Measurements from ENCODE around the gene TSKS.

TSKS gene

GRCh38 chr19:49792829-49793560 is 29.9 kb upstream of the TSKS start:
- DNase-seq = no peak

GRCh38 chr19:49791776-49792445 is 28.8 kb upstream of the TSKS start:
- no peak for DNase-seq

GRCh38 chr19:49790866-49791265 is 27.8 kb upstream of the TSKS start:
- DNase-seq = no peak

GRCh38 chr19:49788857-49789256 is 25.8 kb upstream of the TSKS start:
- DNase-seq = no peak

GRCh38 chr19:49787746-49788145 is 24.6 kb upstream of the TSKS start:
- no peak for DNase-seq

GRCh38 chr19:49786376-49786820 is 23.3 kb upstream of the TSKS start:
- no peak for DNase-seq

GRCh38 chr19:49782515-49782914 is 19.4 kb upstream of the TSKS start:
- no peak for DNase-seq

GRCh38 chr19:49781394-49781793 is 18.3 kb upstream of the TSKS start:
- DNase-seq = no peak

GRCh38 chr19:49780861-49781260 is 17.8 kb upstream of the TSKS start:
- no peak for DNase-seq

- no peak for DNase-seq
Observed at GRCh38 chr19:49779731-49780555, 16.8 kb upstream of the TSKS start.

- DNase-seq = no peak
Observed at GRCh38 chr19:49776371-49776764, 13.3 kb upstream of the TSKS start.

GRCh38 chr19:49775742-49776370 is 12.8 kb upstream of the TSKS start:
- no peak for DNase-seq

GRCh38 chr19:49774969-49775368 is 11.9 kb upstream of the TSKS start:
- no peak for DNase-seq

GRCh38 chr19:49773663-49774350 is 10.7 kb upstream of the TSKS start:
- no peak for DNase-seq

- DNase-seq = no peak
Observed at GRCh38 chr19:49772850-49773432, 9.8 kb upstream of the TSKS start.

GRCh38 chr19:49771674-49772139 is 8.6 kb upstream of the TSKS start:
- DNase-seq = no peak

GRCh38 chr19:49770529-49770928 is 7.4 kb upstream of the TSKS start:
- no peak for DNase-seq

- DNase-seq = no peak
Observed at GRCh38 chr19:49767967-49768581, 5.0 kb upstream of the TSKS start.

- DNase-seq = no peak
Observed at GRCh38 chr19:49767381-49767780, 4.3 kb upstream of the TSKS start.

- DNase-seq = no peak
Observed at GRCh38 chr19:49766930-49767299, 3.8 kb upstream of the TSKS start, which contains the start of gene AP2A1. Gene AP2A1 (plus strand): TSS chr19:49767001. CDS start chr19:49767134, 133 bp downstream.
